Kidney (tissue), 14 donors: ENCODE results near the gene RHOU. TPM values are rescaled to one million over a fixed set of nuclear protein-coding genes. Genes with fewer than 3 reads are reported as not detected.
"Not testable (repeated sequence)": the region's sequence is repeated elsewhere in the genome, so short reads cannot be mapped to it uniquely, and the experiment has no call there.

Source experiments
- DNase-seq, 5 donors: peaks; one replicate each; pipeline ENCODE4 v3.0.0-alpha.2; 2013 to 2020
- FAIRE-seq: peaks from 2 replicates; lab custom pipeline; 2012; peaks lifted over from hg19 to GRCh38; lab: Jason Lieb, UNC
- H3K27ac ChIP-seq, 2 donors: one replicate each; pipeline ENCODE4 v1.7.0; 2013; ENCODE audit warnings: low read depth in 2 of 2, low read length in 2 of 2, inconsistent platforms in 1 of 2
- H3K27me3 ChIP-seq: one replicate; pipeline ENCODE4 v1.7.1; 2013; ENCODE audit warnings: low read length, inconsistent platforms; ENCODE audit not compliant: control insufficient read depth, insufficient read depth
- H3K36me3 ChIP-seq, 3 donors: one replicate each; pipeline versions ENCODE4 v1.7.0 to v1.7.1; 2013; ENCODE audit warnings: low read length in 3 of 3, control low read depth in 1 of 3, inconsistent platforms in 1 of 3; ENCODE audit not compliant: insufficient read depth in 3 of 3, control insufficient read depth in 2 of 3
- H3K4me1 ChIP-seq, 3 donors: one replicate each; pipeline versions ENCODE4 v1.7.0 to v1.7.1; 2013; ENCODE audit warnings: low read length in 3 of 3, inconsistent platforms in 1 of 3, low read depth in 1 of 3; ENCODE audit not compliant: control insufficient read depth in 2 of 3, insufficient read depth in 2 of 3
- H3K4me3 ChIP-seq, 3 donors: one replicate each; pipeline versions ENCODE4 v1.7.0 to v1.8.1; 2013; ENCODE audit warnings: low read length in 3 of 3, control low read depth in 1 of 3, inconsistent platforms in 1 of 3
- H3K9ac ChIP-seq, 3 donors: one replicate each; pipeline versions ENCODE4 v1.7.0 to v1.7.1; 2013; ENCODE audit warnings: low read length in 3 of 3, control low read depth in 1 of 3, inconsistent platforms in 1 of 3
- H3K9me3 ChIP-seq, 3 donors: one replicate each; pipeline versions ENCODE4 v1.7.0 to v1.7.1; 2013; ENCODE audit warnings: low read length in 3 of 3, control low read depth in 1 of 3, inconsistent platforms in 1 of 3; ENCODE audit not compliant: control insufficient read depth in 2 of 3, insufficient read depth in 1 of 3
- intact Hi-C: fragments of 100-400 bp; cut with DNase I; formaldehyde crosslinking; loops from one replicate; pipeline ENCODE4 v1.11.1; 2022
- polyA plus RNA-seq: library from polyadenylated mRNA; stranded (reverse); fragments of 350-450 nt; fragmentation: Illumina TruSeq; extraction: RNeasy Lipid Tissue Mini Kit (QIAGEN cat#74804); gene quantifications from one replicate; pipeline ENCODE4 v1.2.3, GENCODE V29; 2014; ENCODE audit warnings: low read depth, low replicate concordance; ENCODE audit not compliant: insufficient read depth
- total RNA-seq: library from RNA; stranded (reverse); fragmentation: NEBNext Ultra II Directional; extraction: Animal tissue kit (Norgen Biotek cat#: 25700); gene quantifications from one replicate; pipeline ENCODE4 v1.2.1, GENCODE V29; 2021
- TF ChIP-seq, protein P1 (sequence below): IDR thresholded peaks from 3 replicates; pipeline ENCODE4 v1.5.1; 2012; ENCODE audit warnings: mild to moderate bottlenecking, moderate library complexity, borderline replicate concordance; ENCODE audit not compliant: insufficient read depth; ENCODE audit errors: extremely low read depth
- donor health status: control.
- donor health status: control.
- donor health status: control.
- donor health status: control.
- donor health status: control.
- donor health status: DM: yes; HTN: yes; CAD: no.
- donor health status: Normal renal cell carcinoma (clear cell type).

The RHOU gene
- total and polyA plus RNA-seq, 2 donors from 2014 or later: 4.7 to 22.1 TPM

GRCh38 chr1:228772516-228773212 lies 37.4 kb downstream of the RHOU start:
- H3K4me3 ChIP-seq: no peak overlapping the region
- H3K9me3 ChIP-seq: no peaks in the 10 kb centered on the region
- FAIRE-seq: no peak
- no peak for DNase-seq
- TF ChIP-seq, protein P1, sequence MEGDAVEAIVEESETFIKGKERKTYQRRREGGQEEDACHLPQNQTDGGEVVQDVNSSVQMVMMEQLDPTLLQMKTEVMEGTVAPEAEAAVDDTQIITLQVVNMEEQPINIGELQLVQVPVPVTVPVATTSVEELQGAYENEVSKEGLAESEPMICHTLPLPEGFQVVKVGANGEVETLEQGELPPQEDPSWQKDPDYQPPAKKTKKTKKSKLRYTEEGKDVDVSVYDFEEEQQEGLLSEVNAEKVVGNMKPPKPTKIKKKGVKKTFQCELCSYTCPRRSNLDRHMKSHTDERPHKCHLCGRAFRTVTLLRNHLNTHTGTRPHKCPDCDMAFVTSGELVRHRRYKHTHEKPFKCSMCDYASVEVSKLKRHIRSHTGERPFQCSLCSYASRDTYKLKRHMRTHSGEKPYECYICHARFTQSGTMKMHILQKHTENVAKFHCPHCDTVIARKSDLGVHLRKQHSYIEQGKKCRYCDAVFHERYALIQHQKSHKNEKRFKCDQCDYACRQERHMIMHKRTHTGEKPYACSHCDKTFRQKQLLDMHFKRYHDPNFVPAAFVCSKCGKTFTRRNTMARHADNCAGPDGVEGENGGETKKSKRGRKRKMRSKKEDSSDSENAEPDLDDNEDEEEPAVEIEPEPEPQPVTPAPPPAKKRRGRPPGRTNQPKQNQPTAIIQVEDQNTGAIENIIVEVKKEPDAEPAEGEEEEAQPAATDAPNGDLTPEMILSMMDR: no peak
- H3K9ac ChIP-seq: no peak overlapping the region
- intact Hi-C loops: no loop called here
- peaks cover 0 to 4% (median 3%) of the 10 kb centered on the region in 3 donors for H3K4me1 ChIP-seq
- no peak overlapping the region for H3K27ac ChIP-seq
- H3K36me3 ChIP-seq: no peaks in the 10 kb centered on the region
- H3K27me3 ChIP-seq: no peaks in the 10 kb centered on the region

- FAIRE-seq, H3K9ac ChIP-seq, DNase-seq: not testable (repeated sequence)
Observed at GRCh38 chr1:228775946-228776345, 40.7 kb downstream of the RHOU start.

DNA sequence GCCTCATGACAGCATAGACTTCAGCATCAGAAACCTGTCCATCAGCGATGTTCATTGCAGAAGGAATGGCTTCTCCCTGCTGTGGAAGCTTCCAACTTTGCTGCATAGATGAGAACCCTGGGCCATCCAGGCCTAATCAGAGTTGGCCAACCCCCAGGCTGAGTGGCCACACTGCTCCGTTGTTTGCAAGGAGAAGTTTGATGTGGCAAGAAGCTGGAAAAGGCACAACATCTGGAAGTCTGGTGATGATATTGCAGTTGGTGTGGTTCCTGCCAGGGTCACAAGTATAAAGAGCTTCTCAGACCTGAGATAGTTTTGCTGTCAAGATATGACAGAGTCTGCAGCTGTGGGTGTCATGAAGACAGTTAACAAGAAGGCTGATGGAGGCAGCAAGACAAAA lies 41.2 kb downstream of the RHOU start:
- intact Hi-C loops: no loop called here
- TF ChIP-seq, protein P1: no peak
- Histone ChIP-seq H3K9me3 (no peaks in the 10 kb centered on the region), H3K27me3 (no peaks in the 10 kb centered on the region), H3K36me3 (no peaks in the 10 kb centered on the region), H3K4me3 (no peak overlapping the region), H3K4me1 (no peaks in the 10 kb centered on the region), H3K9ac (no peak overlapping the region), H3K27ac (no peak overlapping the region)
- no peak for DNase-seq
- no peak for FAIRE-seq

More at GRCh38 chr1:228775946-228776345, 40.7 kb downstream of the RHOU start:
- H3K9me3 ChIP-seq, H3K4me1 ChIP-seq, H3K4me3 ChIP-seq, intact Hi-C loops, H3K36me3 ChIP-seq, H3K27ac ChIP-seq, H3K27me3 ChIP-seq: not testable (repeated sequence)

DNA sequence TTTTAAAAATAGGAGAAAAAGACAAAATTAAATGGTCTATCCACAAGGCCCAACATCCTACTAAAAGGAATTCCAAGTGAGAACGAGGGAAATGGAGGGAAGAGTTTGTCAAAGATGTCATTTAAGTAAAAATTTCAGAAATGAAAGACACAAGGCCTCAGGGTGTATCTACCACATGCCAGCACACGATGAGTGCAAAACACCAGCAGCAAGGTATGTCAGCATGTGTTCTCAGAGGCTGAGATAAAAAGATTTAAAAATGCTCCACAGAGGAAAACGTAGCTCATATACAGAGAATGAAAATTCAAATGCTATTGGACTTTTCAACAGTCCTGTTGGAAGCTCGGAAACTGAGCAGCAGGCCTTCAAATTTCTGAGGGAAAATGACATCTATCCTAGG lies 42.0 kb downstream of the RHOU start:
- Histone ChIP-seq H3K9me3 (no peaks in the 10 kb centered on the region), H3K9ac (no peak overlapping the region), H3K4me3 (no peak overlapping the region), H3K27me3 (no peaks in the 10 kb centered on the region), H3K4me1 (no peaks in the 10 kb centered on the region), H3K27ac (no peak overlapping the region), H3K36me3 (no peaks in the 10 kb centered on the region)
- intact Hi-C loops: no loop called here
- FAIRE-seq (no peak), DNase-seq (no peak)
- TF ChIP-seq, protein P1: no peak
